ENCODE results near the gene CIITA. TPM values are rescaled to one million over a fixed set of nuclear protein-coding genes. Genes with fewer than 3 reads are reported as not detected.

The CIITA gene
- total RNA-seq, 4 donors from 2014 or later = 1.2 to 26.9 (median 13.9) TPM

DNA sequence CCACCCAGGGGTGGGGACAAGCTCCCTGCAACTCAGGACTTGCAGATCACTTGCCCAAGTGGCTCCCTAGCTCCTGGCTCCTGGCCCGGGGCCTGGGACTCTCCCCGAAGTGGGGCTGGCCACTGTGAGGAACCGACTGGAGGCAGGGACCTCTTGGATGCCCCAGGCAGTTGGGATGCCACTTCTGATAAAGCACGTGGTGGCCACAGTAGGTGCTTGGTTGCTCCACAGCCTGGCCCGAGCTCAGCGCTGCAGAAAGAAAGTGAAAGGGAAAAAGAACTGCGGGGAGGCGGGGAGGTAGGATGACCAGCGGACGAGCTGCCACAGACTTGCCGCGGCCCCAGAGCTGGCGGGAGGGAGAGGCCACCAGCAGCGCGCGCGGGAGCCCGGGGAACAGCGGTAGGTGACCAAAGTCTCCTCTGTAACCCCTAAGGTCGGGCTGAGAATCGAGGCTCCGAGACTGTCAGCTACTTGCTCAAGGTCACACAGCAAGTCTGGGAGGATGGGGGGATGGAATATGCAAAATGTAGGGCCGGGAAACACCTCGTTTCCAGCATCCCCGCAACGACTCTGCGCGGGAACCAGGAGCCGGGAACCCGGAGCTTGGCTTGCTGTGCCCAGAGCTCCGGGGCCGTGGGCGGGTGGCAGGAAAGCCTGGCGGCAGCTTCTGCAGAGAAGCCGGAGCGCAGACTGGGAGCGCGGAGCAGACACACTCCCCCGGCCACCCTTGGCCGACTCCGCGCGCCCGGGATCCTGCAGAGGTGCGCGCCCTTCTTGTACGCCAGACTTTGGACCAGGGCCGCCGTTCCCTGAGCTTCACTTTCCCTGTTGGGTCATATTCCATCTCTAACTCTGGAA, 1.9 kb downstream of the CIITA start:
- Histone ChIP-seq H3K36me3 (no peaks in the 10 kb centered on the region), H3K9me3 (no peaks in the 10 kb centered on the region), H3K4me3 (peak overlapping the region; percentile 38 to 66 (median 52)), H3K4me1 (peaks cover 0 to 26% (median 14%) of the 10 kb centered on the region in 4 donors), H3K27me3 (peaks cover 17% of the 10 kb centered on the region), H3K27ac (peak overlapping the region; percentile 41 to 69 (median 52))
- DNase-seq = peak; percentile 58
- TF ChIP-seq EP300 (IDR thresholded peaks at IDR 0.05; ENCODE audit: low read depth) (no peak), POLR2AphosphoS5 (IDR thresholded peaks at IDR 0.05) (no peak), POLR2A (IDR thresholded peaks at IDR 0.05) (no peak)
- TF ChIP-seq, protein P1, sequence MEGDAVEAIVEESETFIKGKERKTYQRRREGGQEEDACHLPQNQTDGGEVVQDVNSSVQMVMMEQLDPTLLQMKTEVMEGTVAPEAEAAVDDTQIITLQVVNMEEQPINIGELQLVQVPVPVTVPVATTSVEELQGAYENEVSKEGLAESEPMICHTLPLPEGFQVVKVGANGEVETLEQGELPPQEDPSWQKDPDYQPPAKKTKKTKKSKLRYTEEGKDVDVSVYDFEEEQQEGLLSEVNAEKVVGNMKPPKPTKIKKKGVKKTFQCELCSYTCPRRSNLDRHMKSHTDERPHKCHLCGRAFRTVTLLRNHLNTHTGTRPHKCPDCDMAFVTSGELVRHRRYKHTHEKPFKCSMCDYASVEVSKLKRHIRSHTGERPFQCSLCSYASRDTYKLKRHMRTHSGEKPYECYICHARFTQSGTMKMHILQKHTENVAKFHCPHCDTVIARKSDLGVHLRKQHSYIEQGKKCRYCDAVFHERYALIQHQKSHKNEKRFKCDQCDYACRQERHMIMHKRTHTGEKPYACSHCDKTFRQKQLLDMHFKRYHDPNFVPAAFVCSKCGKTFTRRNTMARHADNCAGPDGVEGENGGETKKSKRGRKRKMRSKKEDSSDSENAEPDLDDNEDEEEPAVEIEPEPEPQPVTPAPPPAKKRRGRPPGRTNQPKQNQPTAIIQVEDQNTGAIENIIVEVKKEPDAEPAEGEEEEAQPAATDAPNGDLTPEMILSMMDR (IDR thresholded peaks at IDR 0.05) = no peak
- intact Hi-C loops (cut with DNase I; ENCODE audit: low total_unique reads) = no loop called here
- 1% methylated on average over 41 of the region's 49 CpGs; no CpG with 5 or more reads in 1 of the 2 donors for WGBS, 2 donors (ENCODE audit: low coverage in 1 of 2)
- in situ Hi-C loops (cut with MboI; ENCODE audit: low pct_ligation_motif_present in 1 of 4, low pct_unique_long_range_greater_than_20kb in 1 of 4, low sequenced_read_pairs in 3 of 4) = loop anchor here in 1 of 4 donors (25.0 kb wide), 1 partner anchor 617 kb away; no protein-coding TSS in a partner anchor

DNA sequence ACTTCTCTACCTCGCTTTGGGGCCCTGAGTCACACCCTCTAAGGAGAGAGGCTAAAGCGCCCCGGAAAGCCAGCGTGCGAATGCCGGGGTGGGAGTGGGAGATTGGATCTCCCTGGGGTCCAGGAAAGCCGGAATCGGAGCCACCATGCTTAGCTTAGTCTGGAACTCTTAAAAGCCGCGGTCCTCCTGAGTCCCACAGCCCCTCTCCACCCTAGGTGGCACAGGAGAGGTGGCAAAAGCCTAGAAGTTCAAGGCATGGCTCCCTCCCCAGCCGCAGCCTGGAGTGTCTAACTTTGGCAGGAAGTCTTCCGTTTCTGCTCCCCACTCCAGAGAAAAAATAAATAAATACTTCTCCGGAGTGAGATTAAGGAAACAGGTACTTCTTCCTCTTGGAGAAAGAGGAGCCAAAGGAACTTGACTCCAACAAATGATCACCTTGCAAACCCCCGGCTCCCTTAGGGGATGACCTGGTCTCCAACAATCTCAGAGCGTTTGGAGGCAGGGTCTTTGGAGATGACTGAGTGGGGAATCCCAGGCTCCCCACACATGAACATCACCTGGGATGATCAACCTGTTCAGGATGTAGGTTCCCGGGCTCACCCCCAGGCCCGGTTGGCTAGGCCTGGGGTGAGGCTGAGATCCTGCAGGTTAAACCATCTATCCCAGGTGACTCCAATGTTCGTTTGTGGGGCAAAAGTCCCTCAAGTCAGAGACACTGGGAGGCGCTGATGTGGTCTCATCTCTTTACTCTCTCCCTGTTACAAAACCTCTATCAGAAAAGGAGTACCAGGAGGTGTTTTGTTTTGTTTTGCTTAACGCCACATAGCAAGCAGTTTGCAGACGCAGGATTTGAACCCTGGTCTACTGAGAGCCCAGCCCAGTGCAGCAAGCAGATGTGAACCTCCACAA, 2.9 kb downstream of the CIITA start:
- 44 to 46% methylated on average over 4 to 21 of the region's 21 CpGs for WGBS, 2 donors (ENCODE audit: low coverage in 1 of 2)
- in situ Hi-C loops (cut with MboI; ENCODE audit: low pct_ligation_motif_present in 1 of 4, low pct_unique_long_range_greater_than_20kb in 1 of 4, low sequenced_read_pairs in 3 of 4) = loop anchor here in 1 of 4 donors (25.0 kb wide), 1 partner anchor 618 kb away; no protein-coding TSS in a partner anchor
- no peak for DNase-seq

DNA sequence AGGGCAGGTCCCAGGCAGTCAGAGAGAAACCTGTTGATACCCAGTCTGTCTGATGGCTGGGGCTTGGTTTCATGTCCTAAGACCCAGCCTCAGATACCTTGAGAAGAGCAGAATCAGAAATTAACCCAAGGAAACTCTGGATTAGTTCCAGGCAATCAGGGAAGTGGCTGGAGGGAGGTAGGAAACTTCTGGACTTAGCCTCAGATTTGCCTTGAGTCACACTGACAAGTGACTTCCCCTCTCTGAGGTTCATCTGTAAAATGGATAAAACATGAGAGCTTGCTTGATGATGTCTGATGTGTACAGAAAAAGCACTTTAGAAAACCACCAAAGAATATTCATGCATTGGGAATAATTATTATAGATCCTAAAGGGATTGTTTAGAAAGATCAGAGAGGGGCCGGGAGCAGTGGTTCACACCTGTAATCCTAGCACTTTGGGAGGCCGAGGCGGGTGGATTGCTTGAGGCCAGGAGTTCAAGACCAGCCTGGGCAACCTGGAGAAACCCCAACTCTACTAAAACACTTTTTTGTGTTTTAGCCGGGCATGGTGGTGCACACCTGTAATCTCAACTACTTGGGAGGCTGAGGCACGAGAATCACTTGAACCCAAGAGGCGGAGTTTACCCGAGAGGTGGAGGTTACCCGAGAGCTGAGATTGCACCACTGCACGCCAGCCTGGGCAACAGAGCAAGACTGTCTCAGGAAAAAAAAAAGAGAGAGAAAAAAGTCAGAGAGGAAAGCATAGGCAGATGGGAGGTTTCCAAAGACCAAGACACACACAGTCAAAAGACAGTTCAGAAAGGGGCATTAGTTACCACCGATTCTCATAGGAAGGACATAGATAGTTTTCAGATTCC, 3.8 kb downstream of the CIITA start:
- H3K9me3 ChIP-seq = no peaks in the 10 kb centered on the region
- no peaks in the 10 kb centered on the region for H3K36me3 ChIP-seq
- peaks cover 17% of the 10 kb centered on the region for H3K27me3 ChIP-seq
- H3K4me1 ChIP-seq = peaks cover 0 to 26% (median 14%) of the 10 kb centered on the region in 4 donors
- no peak overlapping the region for H3K4me3 ChIP-seq
- peak overlapping the region in 1 of 4 donors; percentile 2 for H3K27ac ChIP-seq
- intact Hi-C loops (cut with DNase I; ENCODE audit: low total_unique reads) = no loop called here
- 70 to 83% methylated on average over 5 to 10 of the region's 10 CpGs for WGBS, 2 donors (ENCODE audit: low coverage in 1 of 2)
- DNase-seq = no peak
- in situ Hi-C loops (cut with MboI; ENCODE audit: low pct_ligation_motif_present in 1 of 4, low pct_unique_long_range_greater_than_20kb in 1 of 4, low sequenced_read_pairs in 3 of 4) = loop anchor here in 1 of 4 donors (25.0 kb wide), 1 partner anchor 619 kb away; no protein-coding TSS in a partner anchor
- TF ChIP-seq, protein P1 (IDR thresholded peaks at IDR 0.05) = no peak
- TF ChIP-seq EP300 (IDR thresholded peaks at IDR 0.05; ENCODE audit: low read depth) (no peak), POLR2AphosphoS5 (IDR thresholded peaks at IDR 0.05) (no peak), POLR2A (IDR thresholded peaks at IDR 0.05) (no peak)

More for the DNA sequence above, 2.9 kb downstream of the CIITA start:
- H3K27ac ChIP-seq = peak overlapping the region in 3 of 4 donors; percentile 43 to 69 (median 61)
- no peaks in the 10 kb centered on the region for H3K36me3 ChIP-seq
- peak overlapping the region; percentile 38 to 66 (median 52) for H3K4me3 ChIP-seq
- no peak for TF ChIP-seq POLR2AphosphoS5 (IDR thresholded peaks at IDR 0.05)
- H3K9me3 ChIP-seq = no peaks in the 10 kb centered on the region
- intact Hi-C loops (cut with DNase I; ENCODE audit: low total_unique reads) = no loop called here
- peaks cover 17% of the 10 kb centered on the region for H3K27me3 ChIP-seq
- H3K4me1 ChIP-seq = peaks cover 0 to 26% (median 14%) of the 10 kb centered on the region in 4 donors

DNA sequence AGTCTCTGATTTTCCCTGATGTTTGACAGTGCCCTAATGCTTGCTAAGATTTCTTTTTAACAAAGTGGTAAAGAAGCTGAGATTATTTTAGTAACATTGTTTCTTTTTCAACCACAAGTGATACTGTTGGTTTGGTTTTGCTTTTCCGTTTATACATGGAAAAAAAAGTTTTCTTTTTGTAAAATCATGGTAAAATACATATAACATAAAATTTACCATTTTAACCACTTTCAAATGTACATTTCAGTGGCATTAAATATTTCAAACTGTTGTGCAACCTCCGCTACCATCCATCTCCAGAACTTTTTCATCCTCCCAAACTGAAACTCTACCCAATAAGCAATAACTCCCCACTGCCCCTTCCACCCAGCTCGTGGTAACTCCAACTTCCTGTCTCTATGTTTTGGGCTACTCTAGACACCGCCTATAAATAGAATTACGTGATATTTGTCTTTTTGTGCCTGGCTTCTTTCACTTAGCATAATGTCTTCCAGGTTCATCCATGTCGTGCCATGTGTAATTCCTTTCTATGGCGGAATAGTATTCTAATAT, 4.6 kb downstream of the CIITA start:
- intact Hi-C loops (cut with DNase I; ENCODE audit: low total_unique reads) (no loop called here), in situ Hi-C loops (cut with MboI; ENCODE audit: low pct_ligation_motif_present in 1 of 4, low pct_unique_long_range_greater_than_20kb in 1 of 4, low sequenced_read_pairs in 3 of 4) (loop anchor here in 1 of 4 donors (25.0 kb wide), 1 partner anchor 619 kb away; no protein-coding TSS in a partner anchor)
- 60 to 62% methylated on average over 7 of the region's 7 CpGs for WGBS, 2 donors (ENCODE audit: low coverage in 1 of 2)
- Histone ChIP-seq H3K27me3 (peaks cover 17% of the 10 kb centered on the region), H3K4me3 (no peak overlapping the region), H3K9me3 (no peaks in the 10 kb centered on the region), H3K27ac (no peak overlapping the region), H3K4me1 (peaks cover 0 to 26% (median 14%) of the 10 kb centered on the region in 4 donors), H3K36me3 (no peaks in the 10 kb centered on the region)
- TF ChIP-seq, protein P1 (IDR thresholded peaks at IDR 0.05) = no peak
- TF ChIP-seq POLR2A (IDR thresholded peaks at IDR 0.05) (no peak), POLR2AphosphoS5 (IDR thresholded peaks at IDR 0.05) (no peak), EP300 (IDR thresholded peaks at IDR 0.05; ENCODE audit: low read depth) (no peak)
- no peak for DNase-seq

Data from transverse colon (tissue), 4 donors.